CD4-positive, alpha-beta T cell (primary cell): ENCODE data around the gene ZMYND19. TPM values are rescaled to one million over a fixed set of nuclear protein-coding genes. Genes with fewer than 3 reads are reported as not detected.

ENCODE experiments used
- ATAC-seq: fragments of 200-7000 bp; cut with Tn5 transposase; one replicate; pipeline ENCODE4 v1.10.0; 2022; ENCODE audit warnings: mild to moderate bottlenecking; ENCODE audit not compliant: poor library complexity
- CTCF ChIA-PET: fragments of 350-600 bp; sonication (Branson Sonifier 250); formaldehyde crosslinking; loops from one replicate; lab custom pipeline; 2021; ENCODE audit warnings: antibody characterized with exemption, inconsistent platforms; lab: Charles Lee
- POLR2A ChIA-PET: fragments of 350-600 bp; sonication (Branson Sonifier 250); formaldehyde crosslinking; loops from one replicate; lab custom pipeline; 2021; ENCODE audit warnings: antibody characterized with exemption, inconsistent platforms; lab: Charles Lee
- DNase-seq, 14 experiments: peaks; one replicate each; pipeline ENCODE4 v3.0.0-alpha.2; 2013 to 2020; ENCODE audit warnings: mixed read lengths in 2 of 14
- H3K27ac ChIP-seq, 2 donors: one replicate each; pipeline versions ENCODE4 v1.5.1 to v1.7.0; 2013; ENCODE audit warnings: low read length in 2 of 2, low read depth in 1 of 2, mild to moderate bottlenecking in 1 of 2
- H3K27me3 ChIP-seq, 2 experiments: 1 replicate in 1 of 2; 2 replicates in 1 of 2; pipeline versions ENCODE4 v1.6.1 to v1.7.0; 2013; ENCODE audit warnings: low read length in 2 of 2, control low read depth in 1 of 2, mild to moderate bottlenecking in 1 of 2, moderate library complexity in 1 of 2; ENCODE audit not compliant: insufficient read depth in 2 of 2, control insufficient read depth in 1 of 2
- H3K36me3 ChIP-seq: one replicate; pipeline ENCODE4 v1.6.1; 2013; ENCODE audit warnings: low read length, control low read depth; ENCODE audit not compliant: insufficient read depth
- H3K4me1 ChIP-seq: one replicate; pipeline ENCODE4 v1.6.1; 2013; ENCODE audit warnings: low read length, control low read depth; ENCODE audit not compliant: insufficient read depth
- H3K4me3 ChIP-seq: one replicate; pipeline ENCODE4 v1.5.1; 2013; ENCODE audit warnings: mild to moderate bottlenecking, low read length, moderate library complexity
- H3K9me3 ChIP-seq, 2 experiments: 1 replicate in 1 of 2; 2 replicates in 1 of 2; pipeline versions ENCODE4 v1.6.1 to v1.7.0; 2013; ENCODE audit warnings: low read length in 2 of 2, mild to moderate bottlenecking in 2 of 2, control low read depth in 1 of 2, moderate library complexity in 1 of 2; ENCODE audit not compliant: control insufficient read depth in 1 of 2, insufficient read depth in 1 of 2
- H3K27ac Mint-ChIP-seq: one replicate; pipeline ENCODE4 v1.8.0; 2020; ENCODE audit warnings: mixed read lengths
- H3K27me3 Mint-ChIP-seq: one replicate; pipeline ENCODE4 v1.8.0; 2021; ENCODE audit warnings: mixed read lengths
- H3K36me3 Mint-ChIP-seq: one replicate; pipeline ENCODE4 v1.8.0; 2021; ENCODE audit warnings: low read depth, mixed read lengths
- H3K4me1 Mint-ChIP-seq: one replicate; pipeline ENCODE4 v1.8.0; 2021; ENCODE audit warnings: low read depth, mixed read lengths
- H3K4me3 Mint-ChIP-seq: one replicate; pipeline ENCODE4 v1.8.0; 2020; ENCODE audit warnings: mild to moderate bottlenecking, mixed read lengths
- H3K9me3 Mint-ChIP-seq: one replicate; pipeline ENCODE4 v1.8.0; 2020; ENCODE audit warnings: mixed read lengths
- intact Hi-C, 2 experiments: fragments of 100-400 bp; cut with DNase I in 1 of 2; cut with micrococcal nuclease in 1 of 2; formaldehyde crosslinking; loops; one replicate each; pipeline versions ENCODE4 v1.15.1 to v1.9.0; 2023 to 2025; cut with DNase I, micrococcal nuclease
- total RNA-seq, 174 experiments: library from RNA in 2 of 174; stranded (reverse) in 2 of 174; gene quantifications; one replicate each; pipeline ENCODE4 v1.2.3 and lab custom pipeline; 2021 to 2026
- TF ChIP-seq, protein P1 (sequence below): fragments of 200-600 bp; IDR thresholded peaks from one replicate; pipeline ENCODE4 v1.8.0; 2022; ENCODE audit warnings: antibody characterized with exemption, mild to moderate bottlenecking

ZMYND19 gene
- total RNA-seq, 2 experiments from 2014 or later = 8.6 to 11.3 TPM

DNA sequence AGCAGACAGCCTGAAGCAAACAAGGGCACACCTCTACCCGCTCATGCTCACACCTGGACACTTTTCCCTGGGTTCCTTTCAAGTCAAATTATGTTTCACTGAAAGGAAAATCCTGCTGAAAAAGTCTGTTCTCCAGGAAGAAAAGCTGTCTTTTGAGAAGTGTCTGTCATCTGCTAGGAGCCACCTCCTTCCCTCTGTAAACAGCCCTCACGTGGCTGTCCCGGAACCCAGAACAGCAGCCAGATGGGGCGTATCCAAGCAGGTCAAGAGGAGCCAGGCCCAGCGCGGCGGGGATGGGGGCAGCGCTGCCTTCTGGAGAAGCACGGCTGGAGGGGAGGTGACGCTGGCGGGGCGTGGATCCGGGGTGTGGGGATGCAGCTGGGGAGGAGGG, 40.1 kb downstream of the ZMYND19 start, which contains the start of gene PNPLA7:
Gene PNPLA7 (minus strand): TSS at position 172 of the 391 bp plus-strand sequence. CDS start 205 bp downstream, outside the sequence.
- DNase-seq (peak; percentile 33 to 77 (median 58)), ATAC-seq (peak; percentile 47)
- intact Hi-C loops = loop anchor here in 1 of 2 experiments (1.0 to 2.0 kb wide), 2 partner anchors 55 to 95 kb away; partner anchors contain the start of gene ARRDC1
- H3K4me3 ChIP-seq = peak within 1 kb of the TSS; percentile 63
- no peaks in the 10 kb centered on the region for H3K9me3 Mint-ChIP-seq
- peak within 1 kb of the TSS in 1 of 2 donors; percentile 46 for H3K27ac ChIP-seq
- H3K36me3 ChIP-seq = peaks cover 8% of the 10 kb centered on the region
- ChIA-PET POLR2A (interaction anchor here (0.8 to 1.4 kb wide), 2 partner anchors 70 to 127 kb away, joined by 4 read pairs; partner anchors contain the start of genes EXD3 and NOXA1), CTCF (interaction anchor here (0.6 to 1.6 kb wide), 2 partner anchors 29 to 1416 kb away, joined by 3 to 5 read pairs; partner anchors contain the start of gene DPH7)
- peaks cover 18% of the 10 kb centered on the region for H3K4me1 ChIP-seq
- peak within 1 kb of the TSS; percentile 91 for H3K27ac Mint-ChIP-seq
- no peaks in the 10 kb centered on the region for H3K9me3 ChIP-seq
- H3K4me1 Mint-ChIP-seq = peaks cover 16% of the 10 kb centered on the region
- no peaks in the 10 kb centered on the region for H3K27me3 ChIP-seq
- peaks cover 20% of the 10 kb centered on the region for H3K36me3 Mint-ChIP-seq
- TF ChIP-seq, protein P1, sequence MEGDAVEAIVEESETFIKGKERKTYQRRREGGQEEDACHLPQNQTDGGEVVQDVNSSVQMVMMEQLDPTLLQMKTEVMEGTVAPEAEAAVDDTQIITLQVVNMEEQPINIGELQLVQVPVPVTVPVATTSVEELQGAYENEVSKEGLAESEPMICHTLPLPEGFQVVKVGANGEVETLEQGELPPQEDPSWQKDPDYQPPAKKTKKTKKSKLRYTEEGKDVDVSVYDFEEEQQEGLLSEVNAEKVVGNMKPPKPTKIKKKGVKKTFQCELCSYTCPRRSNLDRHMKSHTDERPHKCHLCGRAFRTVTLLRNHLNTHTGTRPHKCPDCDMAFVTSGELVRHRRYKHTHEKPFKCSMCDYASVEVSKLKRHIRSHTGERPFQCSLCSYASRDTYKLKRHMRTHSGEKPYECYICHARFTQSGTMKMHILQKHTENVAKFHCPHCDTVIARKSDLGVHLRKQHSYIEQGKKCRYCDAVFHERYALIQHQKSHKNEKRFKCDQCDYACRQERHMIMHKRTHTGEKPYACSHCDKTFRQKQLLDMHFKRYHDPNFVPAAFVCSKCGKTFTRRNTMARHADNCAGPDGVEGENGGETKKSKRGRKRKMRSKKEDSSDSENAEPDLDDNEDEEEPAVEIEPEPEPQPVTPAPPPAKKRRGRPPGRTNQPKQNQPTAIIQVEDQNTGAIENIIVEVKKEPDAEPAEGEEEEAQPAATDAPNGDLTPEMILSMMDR = no peak
- no peaks in the 10 kb centered on the region for H3K27me3 Mint-ChIP-seq
- H3K4me3 Mint-ChIP-seq = peak within 1 kb of the TSS; percentile 99

DNA sequence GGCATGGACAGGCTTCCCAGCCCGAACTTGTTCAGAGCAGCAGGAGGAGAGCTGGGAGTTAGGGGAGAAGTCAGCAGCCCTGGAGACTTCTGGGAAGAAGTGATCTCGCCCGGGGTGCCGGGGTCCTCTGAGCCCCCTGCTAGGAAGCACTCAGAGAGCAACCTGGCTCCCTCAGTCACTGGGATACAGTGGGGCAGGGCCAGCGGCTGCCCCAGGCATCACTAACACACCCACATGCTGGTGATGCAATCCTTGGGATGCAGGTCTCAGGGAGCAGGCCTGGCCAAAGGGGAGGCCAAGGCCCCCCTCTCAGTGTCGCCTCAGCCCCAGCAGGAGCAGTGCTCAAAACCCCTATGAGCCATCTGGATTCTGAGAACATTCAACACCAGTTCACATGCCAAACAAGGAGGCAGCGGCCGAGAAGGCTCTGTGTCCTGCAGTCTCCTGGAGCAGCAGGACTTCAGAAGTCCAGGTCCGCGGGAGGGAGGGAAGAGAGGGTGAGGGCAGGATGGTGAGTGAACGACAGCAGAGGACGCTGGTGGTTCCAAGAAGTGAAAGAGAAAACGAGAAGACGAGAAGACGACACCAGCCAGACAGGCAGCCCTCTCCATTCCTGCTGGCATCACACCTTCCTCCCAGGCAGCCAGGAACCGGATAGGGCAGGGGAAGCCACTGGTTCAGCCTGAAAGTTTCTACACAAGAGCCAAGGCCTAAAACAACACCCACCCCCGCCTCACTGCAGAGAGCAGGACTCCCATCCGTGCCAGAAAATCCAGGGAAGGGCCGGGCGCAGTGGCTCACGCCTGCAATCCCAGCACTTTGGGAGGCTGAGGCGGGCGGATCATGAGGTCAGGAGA, 42.4 kb downstream of the ZMYND19 start:
- intact Hi-C loops = no loop called here
- ATAC-seq = no peak
- TF ChIP-seq, protein P1 = no peak

DNA sequence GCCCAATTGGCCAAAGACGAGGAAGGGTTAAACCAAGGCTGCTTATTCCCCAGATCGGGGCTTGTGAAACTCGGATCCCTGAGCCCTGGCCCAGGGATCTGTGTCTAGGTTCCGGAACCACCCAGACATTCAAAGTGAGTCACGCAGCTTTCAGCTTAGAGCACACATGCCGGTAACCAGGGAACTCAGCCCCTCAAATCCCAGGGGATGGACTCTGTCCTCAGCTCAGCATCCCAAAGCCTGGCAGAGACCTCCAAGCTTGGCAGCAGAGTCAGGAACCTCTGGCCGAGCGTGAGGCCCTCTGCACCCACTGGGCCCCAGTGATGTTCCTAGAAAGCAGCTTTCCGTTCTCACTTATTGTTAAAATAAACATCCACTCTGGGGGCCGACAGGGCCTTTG, 45.2 kb downstream of the ZMYND19 start:
- no peak overlapping the region for H3K4me3 ChIP-seq
- H3K4me3 Mint-ChIP-seq = no peak overlapping the region
- DNase-seq (peak in 1 of 14 experiments; percentile 11), ATAC-seq (no peak)
- H3K9me3 ChIP-seq = no peaks in the 10 kb centered on the region
- no peaks in the 10 kb centered on the region for H3K27me3 ChIP-seq
- no peak overlapping the region for H3K27ac ChIP-seq
- ChIA-PET POLR2A (no interaction called here), CTCF (no interaction called here)
- peaks cover 7% of the 10 kb centered on the region for H3K4me1 Mint-ChIP-seq
- intact Hi-C loops = no loop called here
- no peak overlapping the region for H3K27ac Mint-ChIP-seq
- peaks cover under 1% of the 10 kb centered on the region for H3K36me3 Mint-ChIP-seq
- TF ChIP-seq, protein P1 = no peak
- H3K9me3 Mint-ChIP-seq = no peaks in the 10 kb centered on the region
- H3K4me1 ChIP-seq = peaks cover 6% of the 10 kb centered on the region
- H3K36me3 ChIP-seq = no peaks in the 10 kb centered on the region
- H3K27me3 Mint-ChIP-seq = no peaks in the 10 kb centered on the region

More for the DNA sequence above, 42.4 kb downstream of the ZMYND19 start:
- H3K4me1 ChIP-seq = peaks cover 18% of the 10 kb centered on the region
- no peaks in the 10 kb centered on the region for H3K36me3 ChIP-seq
- no peak overlapping the region for H3K4me3 ChIP-seq
- no peaks in the 10 kb centered on the region for H3K27me3 Mint-ChIP-seq
- no peak overlapping the region for H3K27ac Mint-ChIP-seq
- peak in 1 of 14 experiments; percentile 17 for DNase-seq
- H3K36me3 Mint-ChIP-seq = peaks cover 9% of the 10 kb centered on the region
- peak overlapping the region; percentile 82 for H3K4me3 Mint-ChIP-seq
- H3K9me3 ChIP-seq = no peaks in the 10 kb centered on the region
- CTCF ChIA-PET = no interaction called here
- H3K4me1 Mint-ChIP-seq = peaks cover 16% of the 10 kb centered on the region
- POLR2A ChIA-PET = no interaction called here
- no peak overlapping the region for H3K27ac ChIP-seq
- no peaks in the 10 kb centered on the region for H3K9me3 Mint-ChIP-seq
- no peaks in the 10 kb centered on the region for H3K27me3 ChIP-seq
